Ramos (cell line): ENCODE measurements around the gene CRISPLD2.
"Not testable (repeated sequence)": the region's sequence is repeated elsewhere in the genome, so short reads cannot be mapped to it uniquely, and the experiment has no call there.

ENCODE experiments used
- in situ Hi-C: fragments of 300-500 bp; cut with MboI; formaldehyde crosslinking; loops from one replicate; pipeline ENCODE4 v1.14.3; 2022; ENCODE audit warnings: low sequenced_read_pairs; ENCODE audit not compliant: unreplicated experiment

Gene CRISPLD2

GRCh38 chr16:84855435-84856202 is 35.8 kb downstream of the CRISPLD2 start:
- in situ Hi-C loops: not testable (repeated sequence)

GRCh38 chr16:84856203-84856581 is 36.4 kb downstream of the CRISPLD2 start:
- in situ Hi-C loops: not testable (repeated sequence)

DNA sequence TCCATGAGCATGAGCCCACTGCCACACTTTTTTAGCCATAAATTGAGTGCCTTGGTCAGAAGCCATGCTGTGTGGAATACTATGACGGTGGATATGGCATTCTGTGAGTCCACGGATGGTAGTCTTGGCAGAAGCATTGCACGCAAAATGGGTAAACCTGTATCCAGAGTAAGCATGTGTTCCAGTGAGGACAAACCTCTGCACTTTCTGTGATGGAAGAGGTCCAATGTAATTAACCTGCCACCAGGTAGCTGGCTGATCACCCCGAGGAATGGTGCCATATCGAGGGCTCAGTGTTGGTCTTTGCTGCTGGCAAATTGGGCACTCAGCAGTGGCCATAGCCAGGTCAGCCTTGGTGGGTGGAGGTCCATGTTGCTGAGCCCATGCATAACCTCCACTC is 37.0 kb downstream of the CRISPLD2 start:
- in situ Hi-C loops: not testable (repeated sequence)

DNA sequence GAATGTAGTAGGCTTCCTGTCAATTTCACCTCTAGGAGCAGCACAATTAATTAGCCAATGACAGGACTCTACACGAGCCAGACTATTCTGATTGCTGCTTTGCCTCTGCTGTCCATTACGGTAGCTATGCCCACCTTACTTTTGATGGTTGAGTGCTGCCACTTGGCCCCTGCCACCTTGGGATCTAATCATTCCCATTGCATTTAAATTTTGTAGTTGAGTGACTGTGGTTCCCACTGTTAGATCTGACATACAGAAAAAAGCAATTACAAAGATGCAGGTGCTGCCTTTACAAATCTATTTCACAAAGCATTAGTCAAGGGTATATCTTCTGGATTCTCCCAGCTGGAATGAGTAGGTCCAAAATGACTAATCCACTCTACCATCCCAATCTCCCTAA is 39.9 kb downstream of the CRISPLD2 start:
- in situ Hi-C loops: no loop called here

- in situ Hi-C loops: no loop called here
Observed at GRCh38 chr16:84860383-84860782, 40.6 kb downstream of the CRISPLD2 start.

DNA sequence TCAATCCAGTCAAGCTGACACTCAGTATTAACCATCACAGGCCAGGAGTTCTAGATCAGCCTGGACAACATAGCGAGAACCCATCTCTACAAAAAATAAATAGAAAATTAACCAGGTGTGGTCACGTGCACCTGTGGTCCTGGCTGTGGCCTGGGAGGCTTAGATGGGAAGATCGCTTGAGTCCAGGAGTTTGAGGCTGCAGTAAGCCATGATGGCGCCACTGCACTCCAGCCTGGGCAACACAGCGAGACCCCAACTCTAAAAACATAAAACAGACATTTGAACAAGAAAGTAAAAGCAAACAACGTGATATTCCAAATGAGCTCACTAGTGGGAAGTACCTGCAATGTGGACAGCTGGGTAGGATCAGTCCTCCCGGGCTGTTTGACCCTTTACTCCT is 41.9 kb downstream of the CRISPLD2 start:
- in situ Hi-C loops: no loop called here

GRCh38 chr16:84862804-84863480 is 43.2 kb downstream of the CRISPLD2 start:
- in situ Hi-C loops: no loop called here

DNA sequence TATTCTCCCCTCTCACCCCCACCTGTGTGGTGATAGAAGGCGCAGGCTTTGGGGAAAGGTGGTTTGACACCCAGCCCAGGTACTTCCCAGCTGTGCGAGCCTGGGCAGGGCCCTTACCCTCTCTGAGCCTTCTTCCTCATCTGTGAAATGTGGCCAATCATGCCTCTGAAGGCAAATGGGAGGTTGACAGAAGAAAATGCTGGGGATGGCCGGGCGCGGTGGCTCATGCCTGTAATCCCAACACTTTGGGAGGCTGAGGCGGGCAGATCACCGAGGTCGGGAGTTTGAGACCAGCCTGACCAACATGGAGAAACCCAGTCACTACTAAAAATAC is 43.7 kb downstream of the CRISPLD2 start:
- in situ Hi-C loops: no loop called here

- in situ Hi-C loops: no loop called here
Observed at GRCh38 chr16:84864326-84864955, 44.7 kb downstream of the CRISPLD2 start.

- in situ Hi-C loops: no loop called here
Observed at GRCh38 chr16:84867696-84868095, 47.9 kb downstream of the CRISPLD2 start.

DNA sequence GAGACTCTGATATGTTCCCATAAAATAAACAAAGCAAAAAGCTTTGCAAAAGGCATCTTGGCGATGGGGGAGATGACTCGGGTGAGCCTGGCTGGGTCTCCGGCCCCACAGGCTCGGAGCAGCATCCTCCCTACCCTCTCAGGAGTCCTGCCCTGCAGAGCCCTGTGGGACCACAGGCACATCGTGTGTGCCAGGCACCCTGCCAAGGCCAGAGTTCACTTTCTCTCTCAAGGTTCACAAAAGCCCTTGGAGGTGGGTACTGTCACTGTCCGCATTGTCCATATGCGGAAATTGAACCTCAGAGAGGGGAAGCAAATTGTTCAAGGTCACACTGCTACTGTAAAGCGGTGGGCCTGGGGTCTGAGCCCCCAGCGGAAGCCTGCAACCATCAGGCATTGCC is 48.5 kb downstream of the CRISPLD2 start:
- in situ Hi-C loops: no loop called here

DNA sequence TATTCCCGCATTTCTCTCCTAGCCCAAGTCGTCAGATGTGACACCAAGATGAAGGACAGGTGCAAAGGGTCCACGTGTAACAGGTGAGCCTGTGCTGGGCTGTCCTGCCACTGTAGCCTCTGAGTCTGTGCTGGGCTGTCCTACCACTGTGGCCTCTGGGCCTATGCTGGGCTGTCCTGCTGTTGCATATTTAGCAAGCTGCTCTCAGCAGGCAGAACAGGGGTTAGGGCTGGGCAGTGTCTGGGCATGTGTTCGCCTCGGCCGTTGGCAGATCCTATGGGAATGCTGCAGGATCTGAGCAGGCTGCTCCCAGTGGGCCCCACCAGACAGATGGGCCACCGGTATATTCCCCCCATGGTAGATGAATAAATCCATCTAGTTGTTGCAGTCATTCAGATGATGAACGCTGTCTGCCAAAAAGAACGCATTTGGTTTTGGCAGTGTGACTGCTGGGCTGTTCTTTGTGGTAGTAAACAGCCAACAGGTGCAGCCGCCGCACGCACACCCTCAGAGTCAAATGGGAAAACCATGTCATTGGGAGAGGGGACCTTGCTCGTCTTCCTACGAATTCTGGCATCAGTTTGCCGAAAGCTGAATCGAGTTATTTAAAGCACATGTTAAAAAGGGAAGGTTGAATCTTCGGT is 49.2 kb downstream of the CRISPLD2 start:
- in situ Hi-C loops: no loop called here

GRCh38 chr16:84869473-84869845 is 49.7 kb downstream of the CRISPLD2 start:
- in situ Hi-C loops: no loop called here

- in situ Hi-C loops: not testable (repeated sequence)
Observed at GRCh38 chr16:84872971-84873370, 53.2 kb downstream of the CRISPLD2 start.

- in situ Hi-C loops: no loop called here
Observed at GRCh38 chr16:84874004-84874435, 54.2 kb downstream of the CRISPLD2 start.

GRCh38 chr16:84874553-84874952 is 54.8 kb downstream of the CRISPLD2 start:
- in situ Hi-C loops: no loop called here

- in situ Hi-C loops: no loop called here
Observed at GRCh38 chr16:84874983-84875382, 55.2 kb downstream of the CRISPLD2 start.

DNA sequence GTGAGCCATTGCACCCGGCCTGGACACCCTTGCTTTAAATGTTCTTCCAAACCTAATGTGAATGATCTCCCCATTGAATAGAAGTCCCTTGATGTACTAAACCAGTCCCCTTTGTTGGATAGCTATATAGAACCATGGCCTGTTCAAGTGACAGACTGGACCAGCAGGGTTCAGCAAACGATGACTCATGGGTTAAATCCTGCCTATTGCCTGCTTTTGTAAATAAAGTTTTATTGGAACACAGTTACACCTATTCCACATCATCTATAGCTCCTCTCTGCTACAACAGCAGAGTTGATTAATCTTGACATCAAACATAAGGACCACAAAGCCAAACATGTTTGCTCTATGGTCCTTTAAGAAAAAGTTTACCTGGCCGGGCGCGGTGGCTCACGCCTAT is 56.1 kb downstream of the CRISPLD2 start:
- in situ Hi-C loops: no loop called here

DNA sequence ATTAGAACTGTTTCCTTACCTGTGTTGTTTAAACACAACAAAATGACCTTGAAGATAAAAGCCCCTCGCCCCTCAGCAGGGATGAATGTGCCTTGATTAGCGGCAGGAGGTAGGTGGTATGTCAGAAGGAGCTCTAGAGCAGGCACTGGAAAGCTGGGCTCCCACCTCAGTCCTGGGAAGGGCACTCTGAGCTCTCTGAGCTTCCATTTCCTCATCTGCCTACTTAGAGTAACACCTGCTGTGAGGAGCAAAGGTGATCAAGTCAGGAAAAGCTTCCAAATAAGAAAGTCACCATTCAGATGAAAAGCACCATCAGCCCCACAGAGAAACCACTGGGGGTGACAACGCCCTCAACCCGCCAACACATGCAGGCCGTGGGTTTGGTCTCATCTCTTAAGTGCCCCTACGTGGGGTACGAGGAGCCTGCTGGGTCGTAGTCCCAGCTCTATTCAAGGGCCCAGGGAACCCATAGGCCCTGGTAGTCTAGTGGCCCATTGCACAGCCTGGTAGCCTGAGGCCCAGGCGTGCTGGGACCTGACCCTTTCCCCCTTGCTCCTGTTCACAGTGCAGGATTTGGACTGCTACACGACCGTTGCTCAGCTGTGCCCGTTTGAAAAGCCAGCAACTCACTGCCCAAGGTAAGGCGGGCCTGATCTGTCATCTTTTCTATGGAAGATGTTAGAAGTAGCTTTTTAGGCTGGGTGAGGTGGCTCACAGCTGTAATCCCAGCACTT is 57.3 kb downstream of the CRISPLD2 start:
- in situ Hi-C loops: no loop called here

GRCh38 chr16:84878770-84879169 is 59.0 kb downstream of the CRISPLD2 start:
- in situ Hi-C loops: no loop called here
